HEK293 (cell line): ENCODE measurements around the gene LRFN3.
A peak's percentile ranks its signal among the peaks of the same experiment; 100 is the strongest.

Source experiments
- CTCF ChIA-PET: fragments of 350-600 bp; formaldehyde crosslinking; extraction: SDS; loops from one replicate; lab custom pipeline; 2021; ENCODE audit warnings: antibody characterized with exemption; lab: Yijun Ruan, JAX
- POLR2A ChIA-PET: fragments of 300-600 bp; formaldehyde crosslinking; extraction: SDS; loops from one replicate; lab custom pipeline; 2020; ENCODE audit warnings: antibody characterized with exemption, inconsistent platforms; lab: Yijun Ruan, JAX
- H3K27ac ChIP-seq: fragments of 200-500 bp; sonication (Bioruptor generic); 2 replicates; pipeline ENCODE4 v1.5.1; 2014; ENCODE audit warnings: low read depth, low read length, control low read depth, inconsistent platforms; ENCODE audit errors: extremely low read depth
- H3K36me3 ChIP-seq, 2 experiments: fragments of 200-500 bp in 1 of 2; sonication (Bioruptor generic) in 1 of 2; 1 replicate in 1 of 2; 2 replicates in 1 of 2; pipeline ENCODE4 v1.5.1; 2014 to 2017; ENCODE audit warnings: inconsistent platforms in 2 of 2, low read length in 2 of 2; ENCODE audit not compliant: control insufficient read depth in 2 of 2, insufficient read depth in 1 of 2
- H3K4me1 ChIP-seq: fragments of 200-500 bp; sonication (Bioruptor generic); 2 replicates; pipeline ENCODE4 v1.5.1; 2014; ENCODE audit warnings: mild to moderate bottlenecking, low read length, inconsistent platforms; ENCODE audit not compliant: control insufficient read depth, insufficient read depth
- H3K4me3 ChIP-seq: 2 replicates; pipeline ENCODE4 v1.5.1; 2011; ENCODE audit warnings: low read depth, mild to moderate bottlenecking, control low read depth, low read length, moderate library complexity
- H3K9me3 ChIP-seq: fragments of 200-500 bp; sonication (Bioruptor generic); 2 replicates; pipeline ENCODE4 v1.5.1; 2014; ENCODE audit warnings: low read depth, low read length, inconsistent platforms; ENCODE audit not compliant: control insufficient read depth, insufficient read depth
- KLF17 ChIP-seq: fragments of 450-650 bp; formaldehyde crosslinking; IDR thresholded peaks from 2 replicates; pipeline ENCODE4 v1.5.1; 2016; ENCODE audit warnings: missing biosample characterization, missing genetic modification characterization
- MYNN ChIP-seq: fragments of 450-650 bp; formaldehyde crosslinking; IDR thresholded peaks from 2 replicates; pipeline ENCODE4 v1.5.1; 2016; ENCODE audit warnings: missing biosample characterization, missing genetic modification characterization, borderline replicate concordance
- SP7 ChIP-seq: fragments of 450-650 bp; formaldehyde crosslinking; IDR thresholded peaks from 2 replicates; pipeline ENCODE4 v1.5.1; 2016; ENCODE audit warnings: missing biosample characterization, missing genetic modification characterization
- ZBTB17 ChIP-seq: fragments of 450-650 bp; formaldehyde crosslinking; IDR thresholded peaks from 2 replicates; pipeline ENCODE4 v1.5.1; 2016; ENCODE audit warnings: missing biosample characterization, missing genetic modification characterization
- ZBTB26 ChIP-seq: fragments of 450-650 bp; formaldehyde crosslinking; optimal IDR thresholded peaks from 2 replicates; pipeline ENCODE3; 2016; ENCODE audit warnings: missing biosample characterization, mild to moderate bottlenecking, missing genetic modification characterization
- ZFHX2 ChIP-seq: fragments of 450-650 bp; formaldehyde crosslinking; conservative IDR thresholded peaks from 2 replicates; pipeline ENCODE4 v1.5.1; 2016; ENCODE audit warnings: missing biosample characterization, missing genetic modification characterization
- ZNF10 ChIP-seq: fragments of 450-650 bp; formaldehyde crosslinking; IDR thresholded peaks from 2 replicates; pipeline ENCODE4 v1.5.1; 2017; ENCODE audit warnings: missing biosample characterization, missing genetic modification characterization
- ZNF112 ChIP-seq: fragments of 450-650 bp; formaldehyde crosslinking; IDR thresholded peaks from 2 replicates; pipeline ENCODE4 v1.5.0; 2017; ENCODE audit warnings: missing biosample characterization, missing genetic modification characterization
- ZNF221 ChIP-seq: fragments of 450-650 bp; formaldehyde crosslinking; IDR thresholded peaks from 2 replicates; pipeline ENCODE4 v1.5.1; 2017; ENCODE audit warnings: missing biosample characterization, missing genetic modification characterization, borderline replicate concordance
- ZNF24 ChIP-seq: fragments of 450-650 bp; formaldehyde crosslinking; IDR thresholded peaks from 2 replicates; pipeline ENCODE4 v1.5.1; 2016; ENCODE audit warnings: missing biosample characterization, missing genetic modification characterization
- ZNF280D ChIP-seq: fragments of 450-650 bp; formaldehyde crosslinking; IDR thresholded peaks from 2 replicates; pipeline ENCODE4 v1.5.1; 2016; ENCODE audit warnings: missing biosample characterization, missing genetic modification characterization
- ZNF449 ChIP-seq: fragments of 450-650 bp; formaldehyde crosslinking; IDR thresholded peaks from 2 replicates; pipeline ENCODE4 v1.5.1; 2017; ENCODE audit warnings: missing biosample characterization, mild to moderate bottlenecking, missing genetic modification characterization, moderate library complexity
- ZNF521 ChIP-seq: fragments of 450-650 bp; formaldehyde crosslinking; IDR thresholded peaks from 2 replicates; pipeline ENCODE4 v1.5.1; 2017; ENCODE audit warnings: missing biosample characterization, mild to moderate bottlenecking, missing genetic modification characterization
- ZNF585B ChIP-seq: fragments of 450-650 bp; formaldehyde crosslinking; IDR thresholded peaks from 2 replicates; pipeline ENCODE4 v1.5.1; 2016; ENCODE audit warnings: missing biosample characterization, missing genetic modification characterization
- ZNF623 ChIP-seq: fragments of 450-650 bp; formaldehyde crosslinking; IDR thresholded peaks from 2 replicates; pipeline ENCODE4 v1.5.1; 2016; ENCODE audit warnings: missing biosample characterization, missing genetic modification characterization
- ZNF677 ChIP-seq: fragments of 450-650 bp; IDR thresholded peaks from 2 replicates; pipeline ENCODE4 v1.5.0; 2018; ENCODE audit warnings: missing biosample characterization, mild to moderate bottlenecking, missing genetic modification characterization, moderate library complexity
- TF ChIP-seq, protein P1 (sequence below): fragments of 450-650 bp; formaldehyde crosslinking; IDR thresholded peaks from 2 replicates; pipeline ENCODE4 v1.5.1; 2016; ENCODE audit warnings: missing biosample characterization, missing genetic modification characterization
- TF ChIP-seq, protein P2 (sequence below): fragments of 450-650 bp; formaldehyde crosslinking; IDR thresholded peaks from 2 replicates; pipeline ENCODE4 v1.5.1; 2016; ENCODE audit warnings: missing biosample characterization, missing genetic modification characterization
- TF ChIP-seq, protein P3 (sequence below): fragments of 450-650 bp; formaldehyde crosslinking; IDR thresholded peaks from 2 replicates; pipeline ENCODE4 v1.5.1; 2017; ENCODE audit warnings: missing biosample characterization, missing genetic modification characterization

Gene LRFN3

DNA sequence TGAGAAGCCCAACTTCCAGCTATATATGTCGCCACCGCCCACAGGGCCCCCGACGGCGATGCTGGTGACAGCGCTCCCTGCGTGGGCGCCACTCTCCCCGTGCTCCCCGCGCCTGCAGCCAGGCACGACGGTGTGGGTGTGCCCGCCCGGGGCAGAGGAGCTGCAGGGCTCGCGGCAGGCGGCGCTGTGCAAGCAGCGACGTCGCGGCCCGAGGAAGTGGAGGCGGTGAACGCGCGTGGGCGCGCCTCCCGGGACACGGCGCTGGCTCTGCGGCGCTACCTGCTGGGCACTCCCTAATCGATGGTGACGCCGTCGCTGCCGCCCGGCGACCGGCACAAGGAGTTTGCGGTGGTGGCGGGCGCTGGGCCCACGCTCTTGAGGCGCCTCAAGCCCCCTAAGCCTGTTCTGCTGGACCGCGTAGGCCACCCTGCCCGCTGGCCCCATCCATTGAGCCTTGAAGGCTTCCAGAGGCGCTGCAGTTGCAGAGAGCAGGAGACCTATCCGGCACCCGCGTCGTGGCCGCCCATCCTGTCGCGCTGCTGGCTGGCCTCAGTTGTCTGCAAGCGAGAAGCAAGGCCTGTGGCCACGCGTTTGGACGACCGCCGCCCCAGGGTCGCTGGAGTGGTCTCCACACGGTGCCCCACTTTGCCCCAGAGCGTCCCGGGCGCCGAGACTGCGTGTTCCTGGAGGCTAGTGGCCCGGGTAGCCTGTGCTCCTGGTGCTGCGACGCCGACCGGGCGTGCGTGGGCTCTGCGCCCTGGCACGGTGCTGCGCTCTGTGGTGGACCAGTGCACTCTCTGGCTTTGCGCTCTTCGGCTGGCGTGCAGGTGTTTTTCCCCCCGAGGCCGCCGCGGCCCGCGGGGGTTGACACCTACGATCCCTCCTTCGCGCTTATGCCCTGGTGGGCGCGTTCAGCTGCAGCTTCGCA lies 23.1 kb downstream of the LRFN3 start (continued):
- TF ChIP-seq ZBTB26 (tag by site-specific recombination) = peak; percentile 88
- peak; percentile 54 for TF ChIP-seq ZNF585B (tag by site-specific recombination)
- TF ChIP-seq, protein P1, sequence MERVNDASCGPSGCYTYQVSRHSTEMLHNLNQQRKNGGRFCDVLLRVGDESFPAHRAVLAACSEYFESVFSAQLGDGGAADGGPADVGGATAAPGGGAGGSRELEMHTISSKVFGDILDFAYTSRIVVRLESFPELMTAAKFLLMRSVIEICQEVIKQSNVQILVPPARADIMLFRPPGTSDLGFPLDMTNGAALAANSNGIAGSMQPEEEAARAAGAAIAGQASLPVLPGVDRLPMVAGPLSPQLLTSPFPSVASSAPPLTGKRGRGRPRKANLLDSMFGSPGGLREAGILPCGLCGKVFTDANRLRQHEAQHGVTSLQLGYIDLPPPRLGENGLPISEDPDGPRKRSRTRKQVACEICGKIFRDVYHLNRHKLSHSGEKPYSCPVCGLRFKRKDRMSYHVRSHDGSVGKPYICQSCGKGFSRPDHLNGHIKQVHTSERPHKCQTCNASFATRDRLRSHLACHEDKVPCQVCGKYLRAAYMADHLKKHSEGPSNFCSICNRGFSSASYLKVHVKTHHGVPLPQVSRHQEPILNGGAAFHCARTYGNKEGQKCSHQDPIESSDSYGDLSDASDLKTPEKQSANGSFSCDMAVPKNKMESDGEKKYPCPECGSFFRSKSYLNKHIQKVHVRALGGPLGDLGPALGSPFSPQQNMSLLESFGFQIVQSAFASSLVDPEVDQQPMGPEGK (tag by site-specific recombination) = 0 out of 2 replicates have a peak, but pooled peaks have one; percentile 22
- TF ChIP-seq ZNF449 = peak; percentile 78
- peak; percentile 100 for TF ChIP-seq ZFHX2
- TF ChIP-seq ZBTB17 (tag by site-specific recombination) = peak; percentile 46

GRCh38 chr19:35959968-35960320 lies 23.8 kb downstream of the LRFN3 start:
- Histone ChIP-seq H3K4me3 (no peak overlapping the region), H3K27ac (no peak overlapping the region), H3K36me3 (no peaks in the 10 kb centered on the region; a peak in 1 of 3 replicates), H3K4me1 (peaks cover 8% of the 10 kb centered on the region), H3K9me3 (no peaks in the 10 kb centered on the region)
- TF ChIP-seq ZNF521 = no peak
- POLR2A ChIA-PET = no interaction called here
- CTCF ChIA-PET = interaction anchor here (0.6 to 1.8 kb wide), 2 partner anchors 10 to 11 kb away, joined by 4 to 7 read pairs; no protein-coding TSS in a partner anchor

DNA sequence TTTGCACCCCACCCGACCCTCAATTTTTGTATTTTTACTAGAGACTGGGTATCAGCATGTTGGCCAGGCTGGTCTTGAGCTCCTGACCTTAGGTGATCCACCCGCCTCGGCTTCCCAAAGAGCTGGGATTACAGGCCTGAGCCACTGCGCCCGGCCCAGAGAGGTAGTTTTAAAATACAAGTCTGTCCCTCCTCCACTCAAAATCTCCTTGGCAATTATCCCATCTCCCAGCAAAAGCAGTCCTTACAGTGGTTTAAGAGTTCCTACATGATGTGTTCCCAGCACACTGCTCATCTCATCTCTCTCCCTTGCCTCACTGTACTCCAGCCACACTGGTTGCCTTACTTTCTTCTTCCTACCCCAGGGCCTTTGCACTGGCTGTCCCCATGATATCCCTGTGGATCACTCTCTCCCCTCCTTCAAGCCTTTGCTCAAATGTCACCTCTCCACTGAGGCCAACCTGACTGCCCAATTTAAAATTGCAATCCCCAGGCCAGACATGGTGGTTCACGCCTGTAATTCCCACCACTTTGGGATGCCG lies 24.3 kb downstream of the LRFN3 start:
- TF ChIP-seq ZNF221 (tag by site-specific recombination) = no peak
- TF ChIP-seq ZNF280D (tag by site-specific recombination) = peak; percentile 80; the same call in 1 of the 2 replicates
- TF ChIP-seq ZNF623 (tag by site-specific recombination) = peak; percentile 100
- TF ChIP-seq ZBTB17 (tag by site-specific recombination) = no peak
- TF ChIP-seq KLF17 (tag by site-specific recombination) = 0 out of 2 replicates have a peak, but pooled peaks have one; percentile 10
- TF ChIP-seq, protein P2, sequence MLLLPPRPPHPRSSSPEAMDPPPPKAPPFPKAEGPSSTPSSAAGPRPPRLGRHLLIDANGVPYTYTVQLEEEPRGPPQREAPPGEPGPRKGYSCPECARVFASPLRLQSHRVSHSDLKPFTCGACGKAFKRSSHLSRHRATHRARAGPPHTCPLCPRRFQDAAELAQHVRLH = 0 out of 2 replicates have a peak, but pooled peaks have one; percentile 40
- TF ChIP-seq, protein P3, sequence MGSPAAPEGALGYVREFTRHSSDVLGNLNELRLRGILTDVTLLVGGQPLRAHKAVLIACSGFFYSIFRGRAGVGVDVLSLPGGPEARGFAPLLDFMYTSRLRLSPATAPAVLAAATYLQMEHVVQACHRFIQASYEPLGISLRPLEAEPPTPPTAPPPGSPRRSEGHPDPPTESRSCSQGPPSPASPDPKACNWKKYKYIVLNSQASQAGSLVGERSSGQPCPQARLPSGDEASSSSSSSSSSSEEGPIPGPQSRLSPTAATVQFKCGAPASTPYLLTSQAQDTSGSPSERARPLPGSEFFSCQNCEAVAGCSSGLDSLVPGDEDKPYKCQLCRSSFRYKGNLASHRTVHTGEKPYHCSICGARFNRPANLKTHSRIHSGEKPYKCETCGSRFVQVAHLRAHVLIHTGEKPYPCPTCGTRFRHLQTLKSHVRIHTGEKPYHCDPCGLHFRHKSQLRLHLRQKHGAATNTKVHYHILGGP = no peak
- TF ChIP-seq ZNF112 (tag by site-specific recombination) = no peak
- no peak for TF ChIP-seq ZNF677 (tag by site-specific recombination)
- TF ChIP-seq ZNF24 (tag by site-specific recombination) = no peak
- no peak for TF ChIP-seq ZNF10 (tag by site-specific recombination)
- no peak for TF ChIP-seq SP7 (tag by site-specific recombination)
- peak; percentile 79 for TF ChIP-seq MYNN (tag by site-specific recombination)
- no peaks in the 10 kb centered on the region; a peak in 1 of 3 replicates for H3K36me3 ChIP-seq
- H3K4me1 ChIP-seq = peaks cover 8% of the 10 kb centered on the region
- ChIA-PET CTCF (interaction anchor here (0.6 to 1.8 kb wide), 2 partner anchors 10 to 11 kb away, joined by 4 to 7 read pairs; no protein-coding TSS in a partner anchor), POLR2A (no interaction called here)
- no peak overlapping the region for H3K4me3 ChIP-seq
- H3K27ac ChIP-seq = no peak overlapping the region
- H3K9me3 ChIP-seq = no peaks in the 10 kb centered on the region
